HG03135 (cell line): ENCODE data around the gene RSPH6A.
A peak's percentile ranks its signal among the peaks of the same experiment; 100 is the strongest.
"Not testable (repeated sequence)": the region's sequence is repeated elsewhere in the genome, so short reads cannot be mapped to it uniquely, and the experiment has no call there.

Experiments used
- ATAC-seq: cut with Tn5 transposase; IDR thresholded peaks from one replicate; pipeline ENCODE4 v1.9.1; 2021; ENCODE audit warnings: mild to moderate bottlenecking, moderate library complexity; ENCODE audit not compliant: unreplicated experiment

Gene RSPH6A

DNA sequence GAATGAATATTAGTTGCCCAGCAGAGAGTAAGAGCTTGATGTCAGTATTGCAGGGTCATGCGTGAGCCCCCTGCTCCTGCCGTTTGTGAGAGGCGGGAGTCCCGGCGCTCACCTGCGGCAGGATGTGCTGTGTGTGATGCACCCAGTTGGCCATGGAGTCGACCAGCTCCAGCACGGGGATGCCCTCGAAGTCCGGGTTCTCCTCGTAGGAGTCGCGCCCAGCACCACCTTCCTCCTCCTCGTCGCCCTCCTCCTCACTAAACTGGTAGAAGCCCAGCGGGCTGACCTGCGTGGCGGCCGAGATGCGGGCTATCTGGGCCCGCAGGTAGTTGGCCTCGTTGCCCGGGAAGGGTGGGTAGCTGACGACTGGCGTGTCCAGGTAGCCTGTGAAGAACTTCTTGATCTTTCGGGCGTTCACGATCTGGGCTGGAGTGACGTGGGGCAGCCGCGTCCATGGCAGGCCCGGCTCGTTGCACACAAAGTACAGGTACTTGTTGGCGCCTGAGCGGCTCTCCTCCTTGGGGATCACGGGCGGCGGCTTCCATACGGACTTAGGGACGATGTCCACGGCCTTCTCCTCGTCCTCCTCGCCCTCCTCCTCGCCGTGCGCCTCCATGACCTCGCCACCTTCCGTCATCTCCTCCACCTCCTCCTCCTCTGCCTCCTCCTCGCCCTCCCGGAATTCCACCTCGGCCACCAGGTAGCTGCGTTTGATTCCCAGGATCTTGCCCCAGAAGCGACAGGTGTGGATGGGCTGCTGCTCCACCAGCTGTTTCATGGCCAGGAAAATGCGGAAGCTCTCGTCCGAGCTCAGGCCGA lies 10.8 kb downstream of the RSPH6A start:
- no peak for ATAC-seq

DNA sequence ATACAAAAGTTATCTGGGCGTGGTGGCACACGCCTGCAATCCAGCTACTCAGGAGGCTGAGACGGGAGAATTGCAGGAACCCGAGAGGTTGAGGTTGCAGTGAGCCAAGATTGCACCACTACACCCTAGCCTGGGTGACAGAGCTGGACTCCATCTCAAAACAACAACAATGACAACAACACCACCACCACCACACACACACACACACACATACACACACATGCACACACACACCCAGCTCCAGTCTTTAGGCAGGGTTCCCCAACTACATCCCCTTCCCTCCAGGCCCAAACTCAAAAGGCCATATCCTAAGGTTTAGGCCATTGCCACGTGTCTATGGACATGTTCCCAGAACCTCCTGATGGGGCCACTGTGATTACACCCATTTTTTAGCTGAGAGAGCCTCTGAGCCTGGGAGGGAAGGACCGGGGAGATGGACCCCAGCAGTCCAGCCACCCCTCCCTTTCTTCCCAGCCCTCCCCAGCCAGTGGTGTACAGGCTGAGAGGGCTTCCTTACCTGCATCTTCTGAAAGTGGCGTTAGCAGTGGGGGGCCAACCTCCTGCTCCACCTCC lies 13.4 kb downstream of the RSPH6A start:
- ATAC-seq = no peak

DNA sequence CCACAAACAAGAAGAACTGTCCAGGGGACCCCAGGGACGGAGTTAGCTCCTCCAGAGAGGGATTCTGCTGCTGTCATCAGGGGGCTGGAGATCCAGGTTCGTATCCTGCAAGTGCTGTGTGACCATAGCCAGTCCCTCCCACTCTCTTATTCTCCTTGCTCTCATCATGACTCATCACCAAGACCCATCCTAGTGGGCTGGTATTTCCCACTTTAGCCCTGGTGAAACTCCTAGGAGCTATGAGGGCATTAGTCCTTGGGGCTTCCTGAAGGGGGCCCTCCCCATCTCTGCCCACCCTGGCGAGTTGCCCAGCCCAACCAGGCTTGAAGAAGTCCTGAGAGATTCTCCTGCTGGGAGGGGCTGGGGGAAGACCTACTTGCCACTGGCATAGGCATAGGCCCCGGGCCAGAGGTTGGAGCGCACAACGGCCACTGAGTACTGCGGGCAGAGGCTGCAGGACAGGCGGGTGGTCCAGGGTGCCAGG lies 15.0 kb downstream of the RSPH6A start:
- no peak for ATAC-seq

DNA sequence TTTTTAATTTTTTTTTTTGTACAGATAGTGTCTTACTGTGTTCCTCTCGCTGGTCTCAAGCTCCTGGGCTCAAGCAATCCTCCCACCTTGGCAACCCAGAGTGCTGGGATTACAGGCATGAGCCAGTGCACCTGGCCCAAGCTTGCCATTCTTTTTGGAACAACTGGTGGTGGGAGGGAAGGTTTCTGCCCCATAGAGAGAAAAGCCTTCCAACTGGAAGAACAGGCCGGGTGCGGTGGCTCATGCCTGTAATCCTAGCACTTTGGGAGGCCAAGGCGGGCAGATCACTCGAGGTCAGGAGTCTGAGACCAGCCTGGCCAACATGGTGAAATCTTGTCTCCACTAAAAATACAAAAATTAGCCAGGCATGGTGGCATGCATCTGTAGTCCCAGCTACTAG lies 15.6 kb downstream of the RSPH6A start:
- ATAC-seq = not testable (repeated sequence)

DNA sequence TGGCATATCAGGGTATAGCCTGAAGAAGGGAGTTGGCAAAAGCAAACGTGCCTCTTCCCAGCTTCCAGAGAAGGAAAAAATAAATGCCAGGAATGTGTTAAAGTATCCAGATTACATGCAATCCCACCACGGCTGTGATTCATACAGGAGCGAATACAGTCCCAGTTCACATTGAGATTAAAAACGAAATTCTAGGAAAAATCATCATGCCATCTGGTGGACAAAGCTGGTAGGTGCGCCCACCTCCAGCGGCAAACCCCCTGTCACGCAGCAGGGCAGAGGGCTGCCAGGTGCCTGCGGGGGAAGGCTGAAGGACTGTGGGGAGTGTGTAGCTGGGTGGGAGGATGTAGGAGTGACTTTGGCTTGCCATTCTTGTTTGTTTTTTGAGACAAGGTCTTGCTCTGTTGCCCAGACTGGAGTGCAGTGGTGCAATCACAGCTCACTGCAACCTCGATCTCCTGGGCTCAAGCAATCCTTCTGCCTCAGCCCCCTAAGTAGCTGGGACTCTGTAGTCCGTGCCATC lies 16.1 kb downstream of the RSPH6A start:
- ATAC-seq = no peak

DNA sequence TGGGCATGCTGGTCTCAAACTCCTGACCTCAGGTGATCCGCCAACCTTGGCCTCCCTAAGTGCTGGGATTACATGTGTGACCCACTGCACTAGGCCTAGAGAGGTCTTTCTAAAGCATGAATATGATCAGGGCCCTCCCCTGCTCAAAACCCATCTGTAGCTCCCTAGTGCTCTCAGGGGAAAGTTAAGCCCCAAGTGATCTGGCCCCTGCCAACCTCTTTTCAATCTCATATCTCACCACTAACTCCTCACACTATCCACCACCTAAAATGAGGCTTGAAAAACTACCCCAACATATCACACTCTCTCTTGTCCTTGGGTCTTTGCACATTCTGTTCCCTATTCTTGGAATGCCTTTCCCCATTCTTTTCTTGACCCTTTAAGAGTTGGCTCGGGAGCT lies 20.5 kb downstream of the RSPH6A start:
- no peak for ATAC-seq

DNA sequence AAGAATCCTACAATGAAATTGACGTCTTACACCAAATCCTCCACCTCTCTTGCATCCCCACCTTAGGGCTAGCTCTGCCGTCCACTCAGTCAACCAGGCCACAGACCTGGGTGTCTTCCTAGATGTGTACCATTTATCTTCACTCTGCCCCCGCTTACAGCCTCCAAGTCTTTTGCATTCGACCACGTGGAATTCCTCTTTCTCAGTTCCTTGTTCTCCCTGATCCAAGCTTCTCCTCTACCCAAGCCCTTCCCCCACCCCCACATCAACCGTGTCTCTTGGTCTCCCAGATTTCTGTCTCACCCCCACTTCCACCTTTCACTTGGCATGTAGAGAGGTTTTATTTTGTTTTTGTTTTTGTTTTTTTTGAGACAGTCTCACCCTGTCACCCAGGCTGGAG lies 21.2 kb downstream of the RSPH6A start:
- no peak for ATAC-seq

DNA sequence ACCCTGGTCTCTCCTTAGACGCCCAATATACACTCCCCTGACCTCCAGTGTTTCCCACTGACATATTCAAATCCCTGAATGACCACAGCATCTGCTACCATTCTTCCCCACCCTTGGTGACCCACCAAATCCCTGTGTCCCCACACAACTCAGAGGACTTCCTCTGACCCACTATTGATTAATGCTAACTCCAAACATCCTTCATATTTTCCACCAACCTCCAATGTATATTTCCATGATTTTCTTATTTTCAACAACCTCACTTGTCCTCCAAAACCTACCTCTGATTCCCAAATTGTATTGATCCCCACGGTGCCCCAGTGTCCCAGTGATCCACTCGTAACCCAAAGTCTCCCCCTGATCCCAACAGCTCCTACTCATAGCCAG lies 21.9 kb downstream of the RSPH6A start:
- ATAC-seq = no peak

DNA sequence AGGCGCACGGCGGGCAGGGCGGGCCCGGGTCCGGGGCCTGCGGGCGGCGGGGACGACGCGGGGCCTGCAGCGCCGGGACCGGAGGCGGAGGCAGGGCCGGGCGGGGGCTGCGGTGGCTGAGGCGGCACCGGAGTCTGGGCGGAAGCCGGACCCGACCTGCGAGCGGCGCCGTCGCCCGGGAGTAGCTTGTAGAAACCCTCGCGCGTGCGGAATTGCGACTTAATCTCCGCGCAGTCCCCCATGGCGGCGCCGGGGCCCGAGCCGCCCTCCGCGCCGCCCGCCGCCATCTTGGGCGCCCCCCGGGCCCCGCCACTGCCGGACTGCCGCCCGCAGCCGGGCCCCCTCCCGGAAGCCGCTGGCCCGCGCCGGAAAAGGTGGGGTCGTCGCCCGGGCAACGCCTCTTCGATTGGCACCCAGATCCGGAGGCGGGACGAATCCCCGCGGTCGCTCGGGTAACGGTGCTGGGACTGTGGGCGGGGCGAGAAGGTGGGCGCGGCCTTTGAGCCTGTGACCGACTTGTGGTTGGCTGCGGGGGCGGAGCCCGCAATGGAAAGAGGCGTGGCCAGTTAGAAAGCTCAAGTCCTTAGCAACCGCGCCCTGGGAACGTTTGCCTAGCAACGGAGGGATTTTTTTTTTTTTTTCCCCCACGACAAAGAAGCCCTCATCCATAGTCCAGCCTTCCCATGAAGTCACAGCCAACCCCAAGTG lies 22.5 kb downstream of the RSPH6A start, which contains the start of gene DMWD:
Gene DMWD (minus strand): TSS at position 376 of the 708 bp plus-strand sequence. CDS start 89 bp downstream, at position 287.
- ATAC-seq = peak; percentile 91

DNA sequence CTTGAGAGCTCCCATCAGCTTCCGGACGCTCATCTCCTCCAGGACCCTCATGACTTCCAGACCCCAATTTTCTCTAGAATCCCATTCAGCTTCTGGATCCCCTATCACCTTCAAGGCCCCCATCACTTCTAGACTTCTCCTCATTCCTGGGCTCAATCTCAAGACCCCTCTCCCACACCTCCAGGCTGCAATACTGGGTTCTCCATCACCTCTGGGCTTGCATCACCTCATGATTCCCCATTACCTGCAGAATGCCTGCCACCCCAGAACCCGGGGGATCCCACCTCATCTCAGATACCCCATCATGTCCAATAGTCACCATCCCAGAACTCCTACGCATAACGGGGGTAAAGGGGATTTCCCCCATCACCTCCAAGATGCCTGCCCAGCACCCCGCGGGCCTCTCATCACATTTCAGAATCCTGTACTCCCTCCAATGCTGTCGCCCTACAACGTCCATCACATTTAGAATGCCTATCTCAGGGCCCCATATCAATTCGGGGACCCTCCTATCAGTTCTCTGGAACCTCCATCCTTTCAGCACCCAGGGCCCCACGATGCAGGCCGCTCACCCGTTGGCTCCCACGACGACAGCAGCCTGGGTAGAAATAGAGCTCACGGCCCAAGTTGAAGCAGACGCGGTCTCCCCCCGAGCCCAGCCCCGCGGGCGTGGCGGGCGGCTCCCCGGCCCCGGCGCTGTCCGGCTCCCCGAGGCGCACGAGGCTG lies 23.2 kb downstream of the RSPH6A start:
- ATAC-seq = peak; percentile 17

DNA sequence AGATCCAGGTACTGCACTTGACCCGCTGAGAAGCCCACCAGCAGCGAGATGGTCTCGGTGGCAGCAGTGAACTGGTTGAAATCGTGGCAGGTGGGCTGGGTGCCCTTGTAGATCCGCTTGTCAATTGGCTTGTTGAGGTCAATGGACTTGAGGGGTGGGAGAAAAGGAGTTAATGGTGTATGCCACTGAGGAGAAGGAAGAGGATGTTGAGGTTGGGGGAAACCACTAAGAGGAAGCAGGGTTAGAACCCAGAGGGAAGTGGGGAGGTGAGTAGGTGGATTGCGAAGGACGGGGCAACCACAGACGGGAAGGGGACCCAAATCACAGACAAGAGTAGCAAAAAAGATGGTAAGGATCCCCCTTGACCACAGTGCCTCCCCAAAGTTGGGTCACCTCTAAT lies 24.2 kb downstream of the RSPH6A start:
- no peak for ATAC-seq

DNA sequence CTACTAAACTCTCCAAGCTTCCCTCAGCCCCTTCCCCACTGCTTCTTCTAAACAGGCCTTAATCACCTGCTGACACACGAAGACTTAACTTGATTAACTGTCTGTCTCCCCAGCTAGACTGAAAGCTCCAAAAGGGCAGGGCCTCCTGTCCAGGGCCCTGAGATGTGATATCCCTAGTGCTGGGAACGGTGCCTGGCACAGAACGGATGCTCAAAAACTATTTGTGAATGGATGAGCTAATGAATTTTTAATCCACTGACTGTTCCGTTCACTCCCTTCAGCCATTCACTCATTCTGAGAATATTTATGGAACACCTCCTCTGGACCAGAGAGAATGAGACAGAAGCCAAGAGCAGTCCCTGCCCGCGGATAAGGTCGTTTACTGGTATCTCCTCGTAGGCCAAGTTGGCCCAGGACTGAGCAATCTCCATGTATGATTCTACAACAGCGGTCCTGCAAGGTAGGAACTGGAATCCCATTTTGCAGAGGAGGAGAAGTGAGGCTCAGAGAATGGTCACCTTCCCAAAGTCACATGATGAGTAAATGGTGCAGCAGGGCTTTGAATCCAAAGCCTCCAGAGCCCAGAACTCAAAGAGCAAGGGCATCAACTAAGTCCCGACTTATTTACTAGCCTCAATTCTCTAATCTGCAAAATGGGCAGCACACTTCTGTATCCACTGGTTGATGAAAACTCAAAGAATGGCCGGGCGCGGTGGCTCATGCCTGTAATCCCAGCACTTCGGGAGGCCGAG lies 25.9 kb downstream of the RSPH6A start:
- no peak for ATAC-seq

DNA sequence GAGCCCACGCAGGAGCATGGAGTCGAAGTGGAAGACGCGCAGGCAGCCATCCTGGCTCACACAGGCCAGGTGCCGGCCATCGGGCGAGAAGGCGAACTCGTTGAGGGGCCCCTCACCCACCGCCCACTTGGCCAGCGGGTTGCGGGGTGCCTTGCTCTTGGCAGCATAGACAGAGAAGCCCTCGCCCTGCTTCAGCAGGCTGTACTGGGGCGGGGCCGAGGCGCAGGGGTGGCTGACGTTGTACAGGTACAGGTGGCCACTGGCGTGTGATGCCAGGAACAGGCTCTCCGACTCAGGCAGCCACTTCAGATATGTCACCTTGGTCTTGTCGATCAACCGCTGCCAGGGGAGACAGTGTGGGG lies 28.6 kb downstream of the RSPH6A start:
- ATAC-seq = no peak

DNA sequence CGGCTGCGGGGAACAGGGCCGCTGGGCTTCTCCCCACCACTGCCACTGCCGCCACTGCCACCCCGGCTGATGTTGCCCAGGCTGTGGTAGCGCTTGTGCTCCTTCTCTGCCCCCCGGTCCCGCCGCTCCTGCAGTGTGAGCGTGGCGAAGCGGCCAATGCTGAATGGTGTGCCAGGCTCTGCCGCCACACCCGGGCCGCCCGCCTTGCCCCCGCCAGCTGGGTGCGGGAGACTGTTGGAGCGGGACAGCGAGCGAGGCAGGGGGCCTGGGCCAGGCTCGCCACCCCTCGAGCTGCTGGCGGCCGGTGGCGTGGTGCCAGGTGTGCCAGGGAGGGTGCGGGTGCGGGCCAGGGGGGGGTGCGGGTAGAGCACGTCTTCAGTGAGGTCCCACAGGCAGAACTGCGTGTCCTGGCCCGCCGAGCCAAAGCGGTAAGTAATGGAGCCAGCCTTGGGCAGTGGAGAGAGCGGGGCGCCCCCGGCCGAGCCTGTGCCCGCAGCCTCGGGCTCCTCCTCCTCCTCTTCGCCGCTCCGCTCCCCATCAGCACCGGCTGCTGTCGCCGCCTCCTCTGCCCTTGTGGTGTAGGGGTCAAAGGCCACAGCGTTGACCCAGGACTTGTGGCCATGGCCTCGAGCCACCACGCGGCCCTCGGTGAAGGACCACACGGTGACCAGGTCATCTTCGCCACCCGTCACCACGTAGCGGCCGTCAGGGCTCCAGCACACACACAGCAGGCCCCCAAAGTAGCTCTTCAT lies 29.2 kb downstream of the RSPH6A start:
- no peak for ATAC-seq

DNA sequence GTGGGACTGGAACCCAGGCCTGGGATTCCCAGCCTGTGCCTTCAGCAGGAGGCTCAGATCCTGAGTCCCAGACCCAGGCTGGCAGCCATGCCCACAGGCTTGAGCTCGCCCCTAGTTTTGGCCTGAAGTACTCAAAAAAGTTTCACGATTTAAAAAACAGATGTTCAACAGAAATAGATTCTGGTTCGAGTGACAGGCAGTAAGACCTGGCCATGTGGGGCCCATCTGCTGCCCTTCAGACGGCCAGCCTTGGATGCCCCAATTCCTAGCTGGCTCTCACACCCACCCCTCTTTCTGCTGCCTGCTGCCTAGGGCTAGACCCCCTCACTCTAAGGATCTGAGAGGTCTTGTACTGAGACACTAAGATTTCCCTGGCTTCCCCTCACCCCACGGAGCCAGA lies 30.0 kb downstream of the RSPH6A start:
- no peak for ATAC-seq

DNA sequence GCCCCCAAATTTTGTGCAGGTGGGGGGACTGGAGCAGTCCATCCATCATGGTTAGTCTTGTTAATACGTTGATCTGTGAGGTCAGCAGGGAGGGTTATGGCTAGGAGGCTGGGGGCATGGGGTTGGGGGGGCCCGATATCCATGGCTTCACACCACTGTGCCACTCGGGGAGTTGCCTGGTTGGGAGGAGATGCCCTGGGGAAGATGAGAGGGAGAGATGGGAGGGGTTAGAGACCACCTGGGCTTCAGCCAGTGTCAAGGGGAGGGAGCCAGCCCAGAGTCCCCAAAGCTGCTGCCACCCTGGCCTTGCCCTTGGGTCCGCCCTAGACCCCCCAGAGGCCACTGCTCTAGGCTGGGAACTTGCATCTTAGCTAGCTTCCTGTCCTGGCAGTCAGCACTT lies 31.0 kb downstream of the RSPH6A start:
- ATAC-seq = no peak

DNA sequence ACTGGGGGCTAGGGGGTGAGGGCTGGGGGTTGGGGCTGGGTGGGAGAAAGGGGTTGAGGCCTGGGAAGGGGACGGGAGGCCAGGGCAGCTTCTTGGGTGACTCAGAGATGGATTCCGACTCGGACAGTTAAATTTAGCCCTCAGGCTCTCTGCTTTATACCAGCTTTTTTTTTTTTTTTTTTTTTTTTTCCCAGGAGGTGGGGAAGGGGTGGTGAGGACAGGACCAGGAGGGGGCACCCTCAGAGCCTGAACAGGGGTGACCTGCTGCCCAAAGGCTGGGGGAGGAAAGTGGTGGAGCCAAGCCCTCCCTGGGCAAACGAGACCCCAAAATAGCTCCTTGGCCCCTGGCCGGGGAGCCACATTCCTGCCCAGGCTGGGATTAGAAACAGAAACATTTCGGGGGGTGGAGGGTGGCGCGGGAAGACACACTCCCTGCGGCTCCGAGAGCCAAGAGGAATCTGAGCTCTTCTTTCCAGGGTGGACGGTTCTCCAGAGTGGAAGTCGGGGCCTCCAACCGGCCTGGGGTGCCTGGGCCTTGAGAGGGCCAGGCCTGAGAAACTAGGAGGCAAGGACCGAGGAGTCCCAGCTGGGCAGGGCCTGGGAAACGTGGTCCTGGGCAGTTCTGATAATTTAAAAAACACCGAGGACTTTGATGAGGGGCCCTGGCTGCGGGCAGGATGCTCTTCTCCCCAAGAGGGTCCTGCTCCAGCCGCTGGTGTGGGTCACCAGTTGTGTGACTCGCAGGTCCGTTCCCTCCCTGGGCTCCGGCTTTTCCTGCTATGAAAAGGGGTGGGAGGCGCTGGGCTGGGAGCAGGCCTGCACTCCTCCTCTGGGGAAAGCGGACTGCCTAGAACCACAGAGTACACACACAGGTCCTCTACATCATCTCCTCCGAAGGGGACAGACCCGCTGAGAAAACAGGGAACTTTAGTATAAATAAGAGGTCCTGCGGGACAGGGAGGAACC lies 32.0 kb downstream of the RSPH6A start:
- no peak for ATAC-seq

DNA sequence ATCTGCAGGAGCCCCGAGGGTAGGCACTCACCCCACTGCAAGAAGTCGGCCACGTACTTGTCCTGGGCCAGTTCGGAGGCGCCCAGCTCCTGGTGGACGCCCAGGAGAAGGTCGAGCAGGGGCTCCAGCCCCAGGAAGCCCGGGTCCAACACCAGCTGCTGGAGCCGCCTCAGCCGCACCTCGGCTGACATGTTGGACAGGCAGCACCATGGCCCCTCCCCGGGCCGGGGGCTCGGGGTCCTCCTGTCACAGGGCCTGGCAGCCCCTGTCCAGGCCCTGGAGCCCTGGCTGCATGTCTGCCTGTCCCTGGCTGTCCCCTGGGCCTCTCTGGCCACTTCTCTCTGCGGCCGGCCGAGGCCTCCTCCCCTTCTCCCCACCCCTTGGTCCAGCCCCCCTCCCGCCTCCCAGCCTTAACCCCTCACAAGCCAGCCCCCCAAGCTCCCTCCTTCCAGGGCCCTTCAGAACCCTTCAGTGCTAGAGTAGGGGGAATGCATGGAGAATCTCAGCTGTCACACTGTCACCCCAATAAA lies 32.9 kb downstream of the RSPH6A start, which contains the start of gene DMPK:
Gene DMPK (minus strand): TSS at position 329 of the 530 bp plus-strand sequence. CDS start 138 bp downstream, at position 191.
- ATAC-seq = no peak
